Gastrocnemius medialis (tissue), 4 donors: ENCODE results near the gene PIP4K2A. TPM values are rescaled to one million over a fixed set of nuclear protein-coding genes. Genes with fewer than 3 reads are reported as not detected.

ENCODE experiments used
- ATAC-seq, 2 donors: fragments of 150-250 bp; one replicate each; pipeline ENCODE4 v1.9.1; 2016
- DNase-seq, 2 donors: peaks; one replicate each; pipeline ENCODE4 v3.0.0-alpha.2; 2019
- H3K27ac ChIP-seq, 4 donors: fragments of 200-600 bp; sonication (generic); 1 replicate in 1 of 4; 2 replicates in 3 of 4; pipeline ENCODE4 v1.5.1; 2016 to 2018; ENCODE audit warnings: mild to moderate bottlenecking in 2 of 4, moderate library complexity in 1 of 4
- H3K27me3 ChIP-seq, 3 donors: fragments of 200-600 bp; sonication (generic) in 2 of 3; 1 replicate in 1 of 3; 2 replicates in 2 of 3; pipeline versions ENCODE4 v1.5.1 to v1.6.0; 2016 to 2019; ENCODE audit warnings: mild to moderate bottlenecking in 1 of 3, moderate library complexity in 1 of 3
- H3K36me3 ChIP-seq, 2 donors: fragments of 200-600 bp; sonication (generic) in 1 of 2; one replicate each; pipeline ENCODE4 v1.5.1; 2017 to 2018
- H3K4me1 ChIP-seq, 2 donors: fragments of 200-600 bp; sonication (generic) in 1 of 2; one replicate each; pipeline ENCODE4 v1.5.1; 2016 to 2017; ENCODE audit warnings: mild to moderate bottlenecking in 2 of 2
- H3K4me3 ChIP-seq, 4 donors: fragments of 200-600 bp; sonication (generic) in 3 of 4; 1 replicate in 1 of 4; 2 replicates in 3 of 4; pipeline ENCODE4 v1.5.1; 2016 to 2019; ENCODE audit warnings: mild to moderate bottlenecking in 2 of 4
- H3K9me3 ChIP-seq, 3 donors: fragments of 200-600 bp; sonication (generic) in 2 of 3; 1 replicate in 1 of 3; 2 replicates in 2 of 3; pipeline ENCODE4 v1.5.1; 2016 to 2019
- CTCF ChIP-seq, 5 experiments: fragments of 450-650 bp in 3 of 5; fragments of 200-600 bp in 2 of 5; sonication (generic) in 2 of 5; IDR thresholded peaks in 4 of 5; conservative IDR thresholded peaks in 1 of 5; 1 replicate in 4 of 5; 2 replicates in 1 of 5; pipeline ENCODE4 v1.5.1; 2016 to 2019; ENCODE audit warnings: antibody characterized with exemption in 5 of 5, mild to moderate bottlenecking in 3 of 5, moderate library complexity in 3 of 5
- POLR2A ChIP-seq, 2 donors: fragments of 450-650 bp; IDR thresholded peaks; one replicate each; pipeline ENCODE4 v1.6.1; 2017; ENCODE audit warnings: antibody characterized with exemption in 2 of 2, mild to moderate bottlenecking in 2 of 2, moderate library complexity in 2 of 2
- in situ Hi-C, 4 donors: fragments of 200-750 bp; cut with MboI; loops; one replicate each; pipeline versions ENCODE4 v1.15.0 to v1.8.0; 2017; ENCODE audit warnings: low sequenced_read_pairs in 4 of 4
- intact Hi-C: fragments of 100-400 bp; cut with DNase I; formaldehyde crosslinking; loops from one replicate; pipeline ENCODE4 v1.15.1; 2023; ENCODE audit warnings: low total_unique reads
- total RNA-seq, 4 donors: library from RNA; depleted of rRNA; stranded (reverse); fragments of >200 nt; gene quantifications; one replicate each; pipeline versions ENCODE4 v1.1.0 to v1.2.3, GENCODE V29; 2016

PIP4K2A gene
- total RNA-seq, 4 donors from 2014 or later: 3.9 to 7.5 (median 4.7) TPM

DNA sequence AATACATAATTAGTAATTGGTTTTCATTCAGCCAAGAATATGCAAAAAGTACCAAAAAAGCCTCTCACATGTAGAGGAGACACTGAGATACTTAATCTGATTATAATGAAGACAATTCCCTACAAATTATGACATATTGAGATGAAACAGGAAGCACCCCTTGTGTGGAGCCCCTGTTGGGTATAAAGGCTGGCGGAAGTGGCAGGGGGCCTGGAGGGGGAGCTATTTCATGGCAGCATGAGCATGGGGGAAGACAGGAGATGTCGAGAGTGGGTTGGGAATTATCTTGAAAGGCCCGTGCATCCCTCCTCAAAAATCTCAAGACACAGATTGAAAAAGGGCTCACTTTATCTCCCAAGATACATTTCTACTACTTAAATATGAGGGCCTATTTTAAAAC lies 96.9 kb downstream of the PIP4K2A start:
- in situ Hi-C loops: no loop called here
- peaks cover 15 to 21% of the 10 kb centered on the region in 2 donors for H3K4me1 ChIP-seq
- ATAC-seq: no peak
- no peak overlapping the region for H3K27ac ChIP-seq
- H3K36me3 ChIP-seq: no peaks in the 10 kb centered on the region
- no peaks in the 10 kb centered on the region for H3K9me3 ChIP-seq
- DNase-seq: no peak
- no peak overlapping the region for H3K4me3 ChIP-seq
- no peaks in the 10 kb centered on the region for H3K27me3 ChIP-seq
- no peak for TF ChIP-seq POLR2A (IDR thresholded peaks at IDR 0.05)
- no peak for TF ChIP-seq CTCF (IDR thresholded peaks at IDR 0.05 in 4 of 5, conservative IDR thresholded peaks at IDR 0.05 in 1 of 5)
- intact Hi-C loops: no loop called here

- Histone ChIP-seq H3K36me3 (no peaks in the 10 kb centered on the region), H3K4me3 (no peak overlapping the region), H3K4me1 (peaks cover 15 to 21% of the 10 kb centered on the region in 2 donors), H3K9me3 (no peaks in the 10 kb centered on the region), H3K27ac (no peak overlapping the region), H3K27me3 (no peaks in the 10 kb centered on the region)
- no peak for TF ChIP-seq CTCF (IDR thresholded peaks at IDR 0.05 in 4 of 5, conservative IDR thresholded peaks at IDR 0.05 in 1 of 5)
- no peak for TF ChIP-seq POLR2A (IDR thresholded peaks at IDR 0.05)
- DNase-seq (no peak), ATAC-seq (no peak)
- intact Hi-C loops: no loop called here
- in situ Hi-C loops: no loop called here
Observed at GRCh38 chr10:22617051-22617450, 97.3 kb downstream of the PIP4K2A start.

GRCh38 chr10:22615819-22616499 lies 98.4 kb downstream of the PIP4K2A start:
- TF ChIP-seq CTCF (IDR thresholded peaks at IDR 0.05 in 4 of 5, conservative IDR thresholded peaks at IDR 0.05 in 1 of 5) (no peak), POLR2A (IDR thresholded peaks at IDR 0.05) (no peak)
- Histone ChIP-seq H3K4me1 (peaks cover 15 to 21% of the 10 kb centered on the region in 2 donors), H3K27ac (no peak overlapping the region), H3K9me3 (no peaks in the 10 kb centered on the region), H3K4me3 (no peak overlapping the region), H3K27me3 (no peaks in the 10 kb centered on the region), H3K36me3 (no peaks in the 10 kb centered on the region)
- DNase-seq (peak in 1 of 2 donors; percentile 30), ATAC-seq (peak in 1 of 2 donors; percentile 30)
- intact Hi-C loops: no loop called here
- in situ Hi-C loops: no loop called here

GRCh38 chr10:22615101-22615500 lies 99.3 kb downstream of the PIP4K2A start:
- H3K27ac ChIP-seq: no peak overlapping the region

More at GRCh38 chr10:22615101-22615500, 99.3 kb downstream of the PIP4K2A start:
- Histone ChIP-seq H3K36me3 (no peaks in the 10 kb centered on the region), H3K4me3 (no peak overlapping the region), H3K9me3 (no peaks in the 10 kb centered on the region), H3K27me3 (no peaks in the 10 kb centered on the region), H3K4me1 (peaks cover 15 to 18% of the 10 kb centered on the region in 2 donors)
- intact Hi-C loops: no loop called here
- TF ChIP-seq CTCF (IDR thresholded peaks at IDR 0.05 in 4 of 5, conservative IDR thresholded peaks at IDR 0.05 in 1 of 5) (no peak), POLR2A (IDR thresholded peaks at IDR 0.05) (no peak)
- in situ Hi-C loops: no loop called here
- DNase-seq (no peak), ATAC-seq (no peak)
